Cardiac muscle cell (in vitro differentiated cells and primary cell): Measurements from ENCODE around the gene RAD21L1. TPM values are rescaled to one million over a fixed set of nuclear protein-coding genes. Genes with fewer than 3 reads are reported as not detected.
A peak's percentile ranks its signal among the peaks of the same experiment; 100 is the strongest.
"Not testable (repeated sequence)": the region's sequence is repeated elsewhere in the genome, so short reads cannot be mapped to it uniquely, and the experiment has no call there.

Experiments
- DNase-seq, 2 donors: peaks; one replicate each; pipeline versions ENCODE4 v3.0.0 to v3.0.0-alpha.2; 2010 to 2017; ENCODE audit warnings: low read depth in 1 of 2, low spot score in 1 of 2
- H3K27ac ChIP-seq: fragments of 200-600 bp; sonication (generic); 2 replicates; pipeline ENCODE4 v1.5.1; 2016
- H3K27me3 ChIP-seq: fragments of 200-600 bp; sonication (generic); 2 replicates; pipeline ENCODE4 v1.6.0; 2016; ENCODE audit warnings: control low read depth
- H3K36me3 ChIP-seq: fragments of 200-600 bp; sonication (generic); 2 replicates; pipeline ENCODE4 v1.5.1; 2016; ENCODE audit warnings: control low read depth
- H3K4me1 ChIP-seq: fragments of 200-600 bp; sonication (generic); 2 replicates; pipeline ENCODE4 v1.8.1; 2017; ENCODE audit warnings: low read depth, mild to moderate bottlenecking, mixed run types
- H3K4me3 ChIP-seq: fragments of 200-600 bp; sonication (generic); 2 replicates; pipeline ENCODE4 v1.5.1; 2016; ENCODE audit warnings: mild to moderate bottlenecking
- H3K9me3 ChIP-seq: fragments of 200-600 bp; sonication (generic); 2 replicates; pipeline ENCODE4 v1.5.1; 2017; ENCODE audit warnings: low read depth, mild to moderate bottlenecking, control low read depth
- CTCF ChIP-seq: IDR thresholded peaks from 2 replicates; pipeline ENCODE4 v1.5.1; 2012; ENCODE audit warnings: low read depth, mild to moderate bottlenecking, low read length
- polyA plus RNA-seq: library from polyadenylated mRNA; unstranded; fragments of >200 nt; fragmentation: Nextera tagmentation; extraction: Ambion mirVana; gene quantifications from 2 replicates; pipeline ENCODE4 v1.2.1, GENCODE V29; 2016
- total RNA-seq: library from RNA; depleted of rRNA; stranded (reverse); fragments of >200 nt; gene quantifications from 2 replicates; pipeline ENCODE4 v1.2.3, GENCODE V29; 2016

RAD21L1 gene
- total and polyA plus RNA-seq, 2 experiments from 2014 or later, result 0.16 to 0.33 TPM

DNA sequence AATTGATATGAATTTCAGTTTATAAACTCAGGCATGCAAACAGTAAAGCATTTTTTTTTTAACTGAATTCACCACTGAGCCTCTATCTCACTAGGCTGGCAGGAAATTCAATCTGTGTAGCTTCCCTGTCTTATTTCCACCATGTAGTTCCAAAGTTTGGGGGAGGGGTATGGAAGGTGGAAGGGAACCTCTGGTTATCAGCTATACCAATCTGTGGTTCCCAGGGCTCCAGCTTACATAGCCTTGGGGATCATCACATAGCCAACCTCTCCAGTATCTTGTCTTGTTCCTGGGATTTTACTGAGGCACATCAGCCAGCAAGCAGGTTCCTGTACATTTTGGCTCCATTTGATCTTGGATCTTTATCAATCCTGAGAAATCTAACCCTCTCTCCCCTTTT, 15.6 kb downstream of the RAD21L1 start:
- no peaks in the 10 kb centered on the region for H3K36me3 ChIP-seq
- no peaks in the 10 kb centered on the region for H3K27me3 ChIP-seq
- DNase-seq, result no peak
- no peak overlapping the region for H3K27ac ChIP-seq
- H3K9me3 ChIP-seq, result no peaks in the 10 kb centered on the region
- TF ChIP-seq CTCF, result no peak
- no peaks in the 10 kb centered on the region for H3K4me1 ChIP-seq
- H3K4me3 ChIP-seq, result no peak overlapping the region

DNA sequence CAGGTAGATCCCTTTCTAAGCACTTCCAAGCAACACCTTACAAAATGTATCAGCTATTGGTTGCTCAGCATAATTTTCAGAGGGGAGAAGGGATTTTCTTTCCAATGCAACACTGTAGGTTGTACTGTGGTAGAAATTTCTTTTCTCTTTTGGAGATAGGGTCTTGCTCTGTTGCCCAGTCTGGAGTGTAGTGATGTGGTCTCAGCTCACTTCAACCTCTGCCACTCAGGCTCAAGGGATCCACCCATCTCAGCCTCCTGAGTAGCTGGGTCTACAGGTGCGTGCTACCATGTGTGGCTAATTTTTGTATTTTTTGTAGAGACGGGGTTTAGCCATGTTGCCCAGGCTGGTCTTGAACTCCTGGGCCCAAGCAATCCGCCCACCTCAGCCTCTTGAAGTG, 16.3 kb downstream of the RAD21L1 start:
- TF ChIP-seq CTCF, result no peak
- Histone ChIP-seq H3K27ac (no peak overlapping the region), H3K4me3 (no peak overlapping the region), H3K9me3 (no peaks in the 10 kb centered on the region), H3K36me3 (no peaks in the 10 kb centered on the region), H3K27me3 (no peaks in the 10 kb centered on the region), H3K4me1 (peaks cover under 1% of the 10 kb centered on the region)
- DNase-seq, result no peak

- TF ChIP-seq CTCF, result no peak
- H3K27ac ChIP-seq, result no peak overlapping the region
- H3K4me1 ChIP-seq, result peaks cover 5% of the 10 kb centered on the region
- no peak overlapping the region for H3K4me3 ChIP-seq
- H3K9me3 ChIP-seq, result no peaks in the 10 kb centered on the region
- H3K27me3 ChIP-seq, result no peaks in the 10 kb centered on the region
- DNase-seq, result peak in 1 of 2 donors; percentile 64
- no peaks in the 10 kb centered on the region for H3K36me3 ChIP-seq
Measured at GRCh38 chr20:1242530-1242929, 16.7 kb downstream of the RAD21L1 start.

- DNase-seq, result no peak
- Histone ChIP-seq H3K27ac (no peak overlapping the region), H3K27me3 (no peaks in the 10 kb centered on the region), H3K36me3 (no peaks in the 10 kb centered on the region), H3K4me1 (peaks cover 13% of the 10 kb centered on the region), H3K4me3 (no peak overlapping the region), H3K9me3 (no peaks in the 10 kb centered on the region)
- TF ChIP-seq CTCF, result no peak
Measured at GRCh38 chr20:1245578-1245977, 19.7 kb downstream of the RAD21L1 start.

- TF ChIP-seq CTCF, result no peak
- H3K27me3 ChIP-seq, result no peaks in the 10 kb centered on the region
- H3K9me3 ChIP-seq, result no peaks in the 10 kb centered on the region
- no peak overlapping the region for H3K27ac ChIP-seq
- H3K4me3 ChIP-seq, result no peak overlapping the region
- H3K36me3 ChIP-seq, result no peaks in the 10 kb centered on the region
- peaks cover 13% of the 10 kb centered on the region for H3K4me1 ChIP-seq
- no peak for DNase-seq
Measured at GRCh38 chr20:1247689-1248088, 21.8 kb downstream of the RAD21L1 start.

GRCh38 chr20:1250282-1250681, 24.4 kb downstream of the RAD21L1 start:
- H3K27me3 ChIP-seq, H3K36me3 ChIP-seq, H3K27ac ChIP-seq, H3K9me3 ChIP-seq, H3K4me3 ChIP-seq, DNase-seq: not testable (repeated sequence)
- H3K4me1 ChIP-seq, result peaks cover 13% of the 10 kb centered on the region
